HEK293 (cell line): ENCODE measurements around the gene PANK4.

ENCODE experiments used
- CTCF ChIA-PET: fragments of 350-600 bp; formaldehyde crosslinking; extraction: SDS; loops from one replicate; lab custom pipeline; 2021; ENCODE audit warnings: antibody characterized with exemption; lab: Yijun Ruan, JAX
- POLR2A ChIA-PET: fragments of 300-600 bp; formaldehyde crosslinking; extraction: SDS; loops from one replicate; lab custom pipeline; 2020; ENCODE audit warnings: antibody characterized with exemption, inconsistent platforms; lab: Yijun Ruan, JAX
- H3K27ac ChIP-seq: fragments of 200-500 bp; sonication (Bioruptor generic); 2 replicates; pipeline ENCODE4 v1.5.1; 2014; ENCODE audit warnings: low read depth, low read length, control low read depth, inconsistent platforms; ENCODE audit errors: extremely low read depth
- H3K36me3 ChIP-seq, 2 experiments: fragments of 200-500 bp in 1 of 2; sonication (Bioruptor generic) in 1 of 2; 1 replicate in 1 of 2; 2 replicates in 1 of 2; pipeline ENCODE4 v1.5.1; 2014 to 2017; ENCODE audit warnings: inconsistent platforms in 2 of 2, low read length in 2 of 2; ENCODE audit not compliant: control insufficient read depth in 2 of 2, insufficient read depth in 1 of 2
- H3K4me1 ChIP-seq: fragments of 200-500 bp; sonication (Bioruptor generic); 2 replicates; pipeline ENCODE4 v1.5.1; 2014; ENCODE audit warnings: mild to moderate bottlenecking, low read length, inconsistent platforms; ENCODE audit not compliant: control insufficient read depth, insufficient read depth
- H3K4me3 ChIP-seq: 2 replicates; pipeline ENCODE4 v1.5.1; 2011; ENCODE audit warnings: low read depth, mild to moderate bottlenecking, control low read depth, low read length, moderate library complexity
- H3K9me3 ChIP-seq: fragments of 200-500 bp; sonication (Bioruptor generic); 2 replicates; pipeline ENCODE4 v1.5.1; 2014; ENCODE audit warnings: low read depth, low read length, inconsistent platforms; ENCODE audit not compliant: control insufficient read depth, insufficient read depth
- BCL11B ChIP-seq: fragments of 450-650 bp; formaldehyde crosslinking; IDR thresholded peaks from 2 replicates; pipeline ENCODE4 v1.5.1; 2016; ENCODE audit warnings: low read depth, missing biosample characterization, missing genetic modification characterization
- GLIS1 ChIP-seq: fragments of 450-650 bp; formaldehyde crosslinking; IDR thresholded peaks from 2 replicates; pipeline ENCODE4 v1.5.1; 2016; ENCODE audit warnings: missing biosample characterization, missing genetic modification characterization
- GLIS2 ChIP-seq: fragments of 450-650 bp; formaldehyde crosslinking; IDR thresholded peaks from 2 replicates; pipeline ENCODE4 v1.5.1; 2016; ENCODE audit warnings: missing biosample characterization, missing genetic modification characterization
- SALL2 ChIP-seq: fragments of 450-650 bp; formaldehyde crosslinking; IDR thresholded peaks from 2 replicates; pipeline ENCODE4 v1.5.0; 2017; ENCODE audit warnings: missing biosample characterization, mild to moderate bottlenecking, missing genetic modification characterization, borderline replicate concordance
- ZIC2 ChIP-seq: fragments of 450-650 bp; formaldehyde crosslinking; IDR thresholded peaks from 2 replicates; pipeline ENCODE4 v1.5.1; 2016; ENCODE audit warnings: missing biosample characterization, missing genetic modification characterization
- ZNF311 ChIP-seq: fragments of 450-650 bp; formaldehyde crosslinking; IDR thresholded peaks from 2 replicates; pipeline ENCODE4 v1.5.1; 2017; ENCODE audit warnings: missing biosample characterization, missing genetic modification characterization, borderline replicate concordance
- ZNF354C ChIP-seq: fragments of 450-650 bp; formaldehyde crosslinking; IDR thresholded peaks from 2 replicates; pipeline ENCODE4 v1.5.1; 2016; ENCODE audit warnings: missing biosample characterization, missing genetic modification characterization, low read depth, borderline replicate concordance
- ZNF394 ChIP-seq: fragments of 450-650 bp; formaldehyde crosslinking; IDR thresholded peaks from 2 replicates; pipeline ENCODE4 v1.5.1; 2016; ENCODE audit warnings: missing biosample characterization, missing genetic modification characterization, mild to moderate bottlenecking, moderate library complexity, borderline replicate concordance
- ZNF548 ChIP-seq: fragments of 450-650 bp; formaldehyde crosslinking; IDR thresholded peaks from 2 replicates; pipeline ENCODE4 v1.5.1; 2016; ENCODE audit warnings: missing biosample characterization, missing genetic modification characterization
- ZNF600 ChIP-seq: fragments of 450-650 bp; formaldehyde crosslinking; IDR thresholded peaks from 2 replicates; pipeline ENCODE4 v1.5.1; 2016; ENCODE audit warnings: missing biosample characterization, missing genetic modification characterization
- TF ChIP-seq, protein P1 (sequence below): fragments of 450-650 bp; formaldehyde crosslinking; IDR thresholded peaks from 2 replicates; pipeline ENCODE4 v1.5.1; 2016; ENCODE audit warnings: missing biosample characterization, missing genetic modification characterization
- TF ChIP-seq, protein P2 (sequence below): fragments of 450-650 bp; formaldehyde crosslinking; IDR thresholded peaks from 2 replicates; pipeline ENCODE4 v1.5.1; 2016; ENCODE audit warnings: missing biosample characterization, missing genetic modification characterization
- TF ChIP-seq, protein P3 (sequence below): fragments of 450-650 bp; formaldehyde crosslinking; IDR thresholded peaks from 2 replicates; pipeline ENCODE4 v1.5.1; 2016; ENCODE audit warnings: missing biosample characterization, missing genetic modification characterization, borderline replicate concordance
- TF ChIP-seq, protein P4 (sequence below): fragments of 450-650 bp; formaldehyde crosslinking; IDR thresholded peaks from 2 replicates; pipeline ENCODE4 v1.5.1; 2016; ENCODE audit warnings: missing biosample characterization, missing genetic modification characterization, low read depth

Gene PANK4

DNA sequence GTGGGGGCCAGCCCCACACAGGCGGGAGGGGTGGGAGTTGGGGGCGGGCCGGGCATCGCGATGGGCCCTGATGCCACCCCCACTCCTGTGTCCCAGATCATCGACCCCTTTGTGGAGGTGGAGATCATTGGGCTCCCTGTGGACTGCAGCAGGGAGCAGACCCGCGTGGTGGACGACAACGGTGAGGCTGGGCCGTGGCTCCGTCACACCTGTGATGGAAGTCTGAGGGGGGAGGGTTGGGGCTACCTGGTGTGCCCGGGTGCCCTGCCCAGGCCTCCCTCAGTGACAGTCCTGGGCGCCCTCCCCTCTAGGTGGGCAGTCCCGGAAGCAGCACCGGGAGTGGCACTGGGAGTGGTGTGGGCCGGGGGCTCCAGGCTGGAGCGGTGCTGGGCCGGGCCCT lies 27.7 kb downstream of the PANK4 start:
- CTCF ChIA-PET, result no interaction called here
- Histone ChIP-seq H3K27ac (no peak overlapping the region), H3K4me3 (no peak overlapping the region), H3K4me1 (no peaks in the 10 kb centered on the region; the same call in 1 of the 2 replicates)
- TF ChIP-seq ZNF600 (tag by site-specific recombination), result 0 out of 2 replicates have a peak, but pooled peaks have one; percentile 68
- TF ChIP-seq, protein P1, sequence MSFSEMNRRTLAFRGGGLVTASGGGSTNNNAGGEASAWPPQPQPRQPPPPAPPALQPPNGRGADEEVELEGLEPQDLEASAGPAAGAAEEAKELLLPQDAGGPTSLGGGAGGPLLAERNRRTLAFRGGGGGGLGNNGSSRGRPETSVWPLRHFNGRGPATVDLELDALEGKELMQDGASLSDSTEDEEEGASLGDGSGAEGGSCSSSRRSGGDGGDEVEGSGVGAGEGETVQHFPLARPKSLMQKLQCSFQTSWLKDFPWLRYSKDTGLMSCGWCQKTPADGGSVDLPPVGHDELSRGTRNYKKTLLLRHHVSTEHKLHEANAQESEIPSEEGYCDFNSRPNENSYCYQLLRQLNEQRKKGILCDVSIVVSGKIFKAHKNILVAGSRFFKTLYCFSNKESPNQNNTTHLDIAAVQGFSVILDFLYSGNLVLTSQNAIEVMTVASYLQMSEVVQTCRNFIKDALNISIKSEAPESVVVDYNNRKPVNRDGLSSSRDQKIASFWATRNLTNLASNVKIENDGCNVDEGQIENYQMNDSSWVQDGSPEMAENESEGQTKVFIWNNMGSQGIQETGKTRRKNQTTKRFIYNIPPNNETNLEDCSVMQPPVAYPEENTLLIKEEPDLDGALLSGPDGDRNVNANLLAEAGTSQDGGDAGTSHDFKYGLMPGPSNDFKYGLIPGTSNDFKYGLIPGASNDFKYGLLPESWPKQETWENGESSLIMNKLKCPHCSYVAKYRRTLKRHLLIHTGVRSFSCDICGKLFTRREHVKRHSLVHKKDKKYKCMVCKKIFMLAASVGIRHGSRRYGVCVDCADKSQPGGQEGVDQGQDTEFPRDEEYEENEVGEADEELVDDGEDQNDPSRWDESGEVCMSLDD (tag by site-specific recombination), result no peak
- TF ChIP-seq, all 188 proteins: peak for 1
- POLR2A ChIA-PET, result no interaction called here
- Histone ChIP-seq H3K36me3 (no peaks in the 10 kb centered on the region), H3K9me3 (no peaks in the 10 kb centered on the region)

DNA sequence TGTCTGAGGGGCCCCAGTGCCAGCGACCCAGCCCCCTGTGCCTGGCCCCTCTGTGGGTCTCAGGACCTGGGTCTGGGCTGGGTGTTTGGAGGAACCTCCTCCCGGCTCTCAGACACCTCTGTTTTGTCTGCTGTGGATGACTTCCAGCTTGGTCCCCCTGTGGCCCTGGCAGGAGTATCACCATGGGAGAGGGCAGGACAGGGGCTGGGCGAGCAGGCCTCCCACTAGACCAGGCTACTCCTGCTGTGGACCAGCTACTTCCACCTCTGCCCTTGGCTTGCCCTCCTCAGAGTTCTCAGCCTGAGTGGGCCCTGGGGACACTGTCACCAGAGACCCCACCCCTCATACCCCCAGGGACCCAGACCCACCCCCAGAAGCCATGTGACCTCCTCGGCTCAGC lies 28.5 kb downstream of the PANK4 start:
- no peaks in the 10 kb centered on the region; the same call in 1 of the 2 replicates for H3K4me1 ChIP-seq
- H3K9me3 ChIP-seq, result no peaks in the 10 kb centered on the region
- TF ChIP-seq ZNF354C (no peak), ZNF394 (tag by site-specific recombination) (peak; percentile 72; the same call in 1 of the 2 replicates), ZNF311 (no peak), GLIS1 (peak; percentile 80), SALL2 (tag by site-specific recombination) (no peak), ZNF548 (tag by site-specific recombination) (no peak), ZIC2 (tag by site-specific recombination) (peak; percentile 51; the same call in 1 of the 2 replicates), BCL11B (tag by site-specific recombination) (no peak), GLIS2 (tag by site-specific recombination) (0 out of 2 replicates have a peak, but pooled peaks have one; percentile 11)
- TF ChIP-seq, protein P2, sequence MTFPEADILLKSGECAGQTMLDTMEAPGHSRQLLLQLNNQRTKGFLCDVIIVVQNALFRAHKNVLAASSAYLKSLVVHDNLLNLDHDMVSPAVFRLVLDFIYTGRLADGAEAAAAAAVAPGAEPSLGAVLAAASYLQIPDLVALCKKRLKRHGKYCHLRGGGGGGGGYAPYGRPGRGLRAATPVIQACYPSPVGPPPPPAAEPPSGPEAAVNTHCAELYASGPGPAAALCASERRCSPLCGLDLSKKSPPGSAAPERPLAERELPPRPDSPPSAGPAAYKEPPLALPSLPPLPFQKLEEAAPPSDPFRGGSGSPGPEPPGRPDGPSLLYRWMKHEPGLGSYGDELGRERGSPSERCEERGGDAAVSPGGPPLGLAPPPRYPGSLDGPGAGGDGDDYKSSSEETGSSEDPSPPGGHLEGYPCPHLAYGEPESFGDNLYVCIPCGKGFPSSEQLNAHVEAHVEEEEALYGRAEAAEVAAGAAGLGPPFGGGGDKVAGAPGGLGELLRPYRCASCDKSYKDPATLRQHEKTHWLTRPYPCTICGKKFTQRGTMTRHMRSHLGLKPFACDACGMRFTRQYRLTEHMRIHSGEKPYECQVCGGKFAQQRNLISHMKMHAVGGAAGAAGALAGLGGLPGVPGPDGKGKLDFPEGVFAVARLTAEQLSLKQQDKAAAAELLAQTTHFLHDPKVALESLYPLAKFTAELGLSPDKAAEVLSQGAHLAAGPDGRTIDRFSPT, result no peak
- TF ChIP-seq, protein P3, sequence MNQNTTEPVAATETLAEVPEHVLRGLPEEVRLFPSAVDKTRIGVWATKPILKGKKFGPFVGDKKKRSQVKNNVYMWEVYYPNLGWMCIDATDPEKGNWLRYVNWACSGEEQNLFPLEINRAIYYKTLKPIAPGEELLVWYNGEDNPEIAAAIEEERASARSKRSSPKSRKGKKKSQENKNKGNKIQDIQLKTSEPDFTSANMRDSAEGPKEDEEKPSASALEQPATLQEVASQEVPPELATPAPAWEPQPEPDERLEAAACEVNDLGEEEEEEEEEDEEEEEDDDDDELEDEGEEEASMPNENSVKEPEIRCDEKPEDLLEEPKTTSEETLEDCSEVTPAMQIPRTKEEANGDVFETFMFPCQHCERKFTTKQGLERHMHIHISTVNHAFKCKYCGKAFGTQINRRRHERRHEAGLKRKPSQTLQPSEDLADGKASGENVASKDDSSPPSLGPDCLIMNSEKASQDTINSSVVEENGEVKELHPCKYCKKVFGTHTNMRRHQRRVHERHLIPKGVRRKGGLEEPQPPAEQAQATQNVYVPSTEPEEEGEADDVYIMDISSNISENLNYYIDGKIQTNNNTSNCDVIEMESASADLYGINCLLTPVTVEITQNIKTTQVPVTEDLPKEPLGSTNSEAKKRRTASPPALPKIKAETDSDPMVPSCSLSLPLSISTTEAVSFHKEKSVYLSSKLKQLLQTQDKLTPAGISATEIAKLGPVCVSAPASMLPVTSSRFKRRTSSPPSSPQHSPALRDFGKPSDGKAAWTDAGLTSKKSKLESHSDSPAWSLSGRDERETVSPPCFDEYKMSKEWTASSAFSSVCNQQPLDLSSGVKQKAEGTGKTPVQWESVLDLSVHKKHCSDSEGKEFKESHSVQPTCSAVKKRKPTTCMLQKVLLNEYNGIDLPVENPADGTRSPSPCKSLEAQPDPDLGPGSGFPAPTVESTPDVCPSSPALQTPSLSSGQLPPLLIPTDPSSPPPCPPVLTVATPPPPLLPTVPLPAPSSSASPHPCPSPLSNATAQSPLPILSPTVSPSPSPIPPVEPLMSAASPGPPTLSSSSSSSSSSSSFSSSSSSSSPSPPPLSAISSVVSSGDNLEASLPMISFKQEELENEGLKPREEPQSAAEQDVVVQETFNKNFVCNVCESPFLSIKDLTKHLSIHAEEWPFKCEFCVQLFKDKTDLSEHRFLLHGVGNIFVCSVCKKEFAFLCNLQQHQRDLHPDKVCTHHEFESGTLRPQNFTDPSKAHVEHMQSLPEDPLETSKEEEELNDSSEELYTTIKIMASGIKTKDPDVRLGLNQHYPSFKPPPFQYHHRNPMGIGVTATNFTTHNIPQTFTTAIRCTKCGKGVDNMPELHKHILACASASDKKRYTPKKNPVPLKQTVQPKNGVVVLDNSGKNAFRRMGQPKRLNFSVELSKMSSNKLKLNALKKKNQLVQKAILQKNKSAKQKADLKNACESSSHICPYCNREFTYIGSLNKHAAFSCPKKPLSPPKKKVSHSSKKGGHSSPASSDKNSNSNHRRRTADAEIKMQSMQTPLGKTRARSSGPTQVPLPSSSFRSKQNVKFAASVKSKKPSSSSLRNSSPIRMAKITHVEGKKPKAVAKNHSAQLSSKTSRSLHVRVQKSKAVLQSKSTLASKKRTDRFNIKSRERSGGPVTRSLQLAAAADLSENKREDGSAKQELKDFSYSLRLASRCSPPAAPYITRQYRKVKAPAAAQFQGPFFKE (tag by site-specific recombination), result no peak
- TF ChIP-seq, protein P4, sequence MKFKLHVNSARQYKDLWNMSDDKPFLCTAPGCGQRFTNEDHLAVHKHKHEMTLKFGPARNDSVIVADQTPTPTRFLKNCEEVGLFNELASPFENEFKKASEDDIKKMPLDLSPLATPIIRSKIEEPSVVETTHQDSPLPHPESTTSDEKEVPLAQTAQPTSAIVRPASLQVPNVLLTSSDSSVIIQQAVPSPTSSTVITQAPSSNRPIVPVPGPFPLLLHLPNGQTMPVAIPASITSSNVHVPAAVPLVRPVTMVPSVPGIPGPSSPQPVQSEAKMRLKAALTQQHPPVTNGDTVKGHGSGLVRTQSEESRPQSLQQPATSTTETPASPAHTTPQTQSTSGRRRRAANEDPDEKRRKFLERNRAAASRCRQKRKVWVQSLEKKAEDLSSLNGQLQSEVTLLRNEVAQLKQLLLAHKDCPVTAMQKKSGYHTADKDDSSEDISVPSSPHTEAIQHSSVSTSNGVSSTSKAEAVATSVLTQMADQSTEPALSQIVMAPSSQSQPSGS (tag by site-specific recombination), result no peak
- TF ChIP-seq, all 188 proteins: peak for 4
- POLR2A ChIA-PET, result interaction anchor here (1.3 kb wide), 1 partner anchor 48 kb away, joined by 3 read pairs; no protein-coding TSS in a partner anchor
- CTCF ChIA-PET, result no interaction called here
- no peak overlapping the region for H3K27ac ChIP-seq
- H3K4me3 ChIP-seq, result no peak overlapping the region
- H3K36me3 ChIP-seq, result no peaks in the 10 kb centered on the region
